Small intestine (tissue), 7 donors: Measurements from ENCODE around the gene PRSS48. TPM values are rescaled to one million over a fixed set of nuclear protein-coding genes. Genes with fewer than 3 reads are reported as not detected.

Source experiments
- DNase-seq, 2 donors: peaks; one replicate each; pipeline versions ENCODE4 v3.0.0 to v3.0.0-alpha.2; 2013
- FAIRE-seq: peaks from 2 replicates; lab custom pipeline; 2012; peaks lifted over from hg19 to GRCh38; lab: Jason Lieb, UNC
- H3K27ac ChIP-seq, 3 donors: one replicate each; pipeline ENCODE4 v1.5.1; 2013; ENCODE audit warnings: low read length in 2 of 3, mild to moderate bottlenecking in 2 of 3, control low read depth in 1 of 3, inconsistent platforms in 1 of 3, low read depth in 1 of 3, moderate library complexity in 1 of 3
- H3K27me3 ChIP-seq, 3 donors: one replicate each; pipeline ENCODE4 v1.6.1; 2013; ENCODE audit warnings: low read length in 3 of 3, inconsistent platforms in 1 of 3; ENCODE audit not compliant: control insufficient read depth in 3 of 3, insufficient read depth in 3 of 3
- H3K36me3 ChIP-seq, 3 donors: one replicate each; pipeline ENCODE4 v1.6.1; 2013; ENCODE audit warnings: low read length in 3 of 3, inconsistent platforms in 1 of 3, low read depth in 1 of 3, mild to moderate bottlenecking in 1 of 3, moderate library complexity in 1 of 3; ENCODE audit not compliant: control insufficient read depth in 3 of 3, insufficient read depth in 2 of 3
- H3K4me1 ChIP-seq, 3 donors: one replicate each; pipeline ENCODE4 v1.6.1; 2013; ENCODE audit warnings: low read length in 2 of 3, inconsistent platforms in 1 of 3, low read depth in 1 of 3, mild to moderate bottlenecking in 1 of 3, moderate library complexity in 1 of 3; ENCODE audit not compliant: control insufficient read depth in 3 of 3, insufficient read depth in 2 of 3
- H3K4me3 ChIP-seq, 3 donors: one replicate each; pipeline ENCODE4 v1.5.1; 2013; ENCODE audit warnings: low read length in 3 of 3, control low read depth in 1 of 3, inconsistent platforms in 1 of 3, low read depth in 1 of 3, mild to moderate bottlenecking in 1 of 3, moderate library complexity in 1 of 3
- H3K9me3 ChIP-seq, 2 donors: one replicate each; pipeline ENCODE4 v1.6.1; 2013; ENCODE audit warnings: low read depth in 1 of 2, low read length in 1 of 2; ENCODE audit not compliant: control insufficient read depth in 2 of 2, insufficient read depth in 1 of 2
- WGBS, 3 donors: extraction: QIAGEN DNeasy Blood & Tissue Kit; methylation state at CpG; one replicate each; pipeline ENCODE4 v1.1.7; 2013; 5-methylcytosine and 5-hydroxymethylcytosine counted together
- polyA plus RNA-seq, 4 donors: library from polyadenylated mRNA; stranded (reverse) in 3 of 4; unstranded in 1 of 4; fragments of 200-250 nt in 3 of 4; fragments of 120-200 nt in 1 of 4; gene quantifications; one replicate each; pipeline versions ENCODE4 v1.2.1 to v1.2.3, GENCODE V29; 2013
- donor health status: healthy with polysubstance abuse.
- donor health status: control.
- donor health status: control.
- donor health status: Bipolar disorder and iron deficiency.
- donor health status: healthy.

The PRSS48 gene
- polyA plus RNA-seq, 4 donors = not detected

DNA sequence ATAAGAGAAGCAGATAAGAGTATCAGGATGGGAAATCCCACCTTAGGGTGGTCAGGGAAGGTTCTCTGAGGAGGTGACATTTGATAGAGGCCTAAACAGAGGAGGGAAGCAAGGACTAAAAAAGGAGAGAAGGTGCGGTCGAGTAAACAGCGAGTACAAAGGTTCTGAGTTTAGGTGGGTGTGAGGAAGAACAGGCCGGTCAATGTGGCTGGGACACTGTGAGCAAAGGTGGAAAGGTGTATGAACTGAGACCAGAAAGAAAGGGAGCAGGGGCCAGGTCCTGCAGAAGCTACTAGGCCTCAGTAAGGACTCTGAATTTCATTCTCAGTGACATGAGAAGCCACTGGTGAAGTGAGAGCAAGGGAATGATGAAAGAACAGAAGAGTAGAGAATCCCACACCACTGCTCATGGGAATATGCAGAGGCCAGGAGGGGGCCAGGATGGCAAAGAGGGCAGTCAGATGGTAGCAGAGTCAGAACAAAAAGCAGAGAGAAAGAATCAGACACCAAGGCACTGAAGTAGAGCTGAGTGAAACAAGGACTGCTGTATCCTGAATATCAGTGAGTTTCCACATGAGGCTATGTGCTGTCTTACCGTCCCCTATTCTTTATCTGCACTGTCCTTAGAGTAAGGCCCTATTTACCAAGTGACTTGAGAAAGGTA is 18.0 kb downstream of the PRSS48 start:
- Histone ChIP-seq H3K27ac (peak overlapping the region; percentile 17 to 43 (median 30)), H3K36me3 (peaks cover 0 to 5% (median 0%) of the 10 kb centered on the region in 3 donors), H3K27me3 (no peaks in the 10 kb centered on the region), H3K4me1 (peaks cover 6 to 14% (median 10%) of the 10 kb centered on the region in 3 donors), H3K4me3 (no peak overlapping the region), H3K9me3 (peaks cover 0 to 2% of the 10 kb centered on the region in 2 donors)
- DNase-seq = peak; percentile 21 to 79
- WGBS, 3 donors = 25 to 65% (median 54%) methylated on average over 5 of the region's 5 CpGs
- no peak for FAIRE-seq

DNA sequence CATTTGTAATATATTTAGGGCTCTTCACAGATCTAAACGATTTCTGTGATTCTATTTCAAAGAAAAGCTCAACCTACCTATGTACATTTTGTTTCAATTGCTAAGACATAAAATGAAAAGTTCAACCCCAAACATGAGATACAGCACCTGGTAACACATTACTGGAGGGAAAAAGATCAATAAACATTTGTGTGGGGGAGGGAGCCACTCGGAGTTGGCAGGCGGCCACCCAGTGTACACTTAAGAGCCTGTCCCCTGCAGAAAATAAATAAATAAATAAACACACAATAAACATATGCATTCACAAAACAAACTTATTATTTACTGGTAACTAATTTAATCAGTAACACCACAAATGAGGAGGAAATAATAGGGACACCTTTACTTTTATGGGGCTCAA is 19.3 kb downstream of the PRSS48 start:
- FAIRE-seq (no peak), DNase-seq (no peak)
- H3K36me3 ChIP-seq = peaks cover 0 to 4% (median 0%) of the 10 kb centered on the region in 3 donors
- WGBS, 3 donors = 12 to 48% (median 15%) methylated on average over 3 of the region's 3 CpGs
- H3K4me1 ChIP-seq = peaks cover 6 to 14% (median 10%) of the 10 kb centered on the region in 3 donors
- H3K4me3 ChIP-seq = no peak overlapping the region
- no peak overlapping the region for H3K27ac ChIP-seq
- H3K27me3 ChIP-seq = no peaks in the 10 kb centered on the region
- H3K9me3 ChIP-seq = no peaks in the 10 kb centered on the region

DNA sequence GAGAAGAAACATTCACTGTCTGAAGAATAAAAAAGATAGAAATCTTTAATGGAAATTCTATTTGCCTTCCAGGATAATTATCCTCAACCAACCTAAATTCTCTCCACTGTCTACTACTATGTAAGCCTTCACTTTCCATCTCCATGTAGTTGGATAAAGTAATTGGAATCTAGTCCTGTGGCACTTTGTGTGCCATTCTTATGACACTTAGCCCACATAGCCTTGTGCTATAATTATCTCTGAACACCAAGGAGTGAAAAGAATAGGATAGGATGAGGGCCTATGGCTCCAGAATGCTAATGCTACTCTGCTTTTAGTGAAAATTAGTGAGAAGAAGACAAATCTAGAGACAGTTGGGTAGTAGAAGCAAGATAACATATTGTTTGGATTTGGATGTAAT is 20.2 kb downstream of the PRSS48 start:
- peaks cover 6 to 14% (median 10%) of the 10 kb centered on the region in 3 donors for H3K4me1 ChIP-seq
- H3K27ac ChIP-seq = no peak overlapping the region
- DNase-seq (no peak), FAIRE-seq (no peak)
- no peaks in the 10 kb centered on the region for H3K27me3 ChIP-seq
- H3K4me3 ChIP-seq = no peak overlapping the region
- peaks cover 0 to 4% (median 0%) of the 10 kb centered on the region in 3 donors for H3K36me3 ChIP-seq
- H3K9me3 ChIP-seq = no peaks in the 10 kb centered on the region

GRCh38 chr4:151302432-151302831 is 25.5 kb downstream of the PRSS48 start:
- Histone ChIP-seq H3K4me1 (peaks cover 0 to 4% (median 2%) of the 10 kb centered on the region in 3 donors), H3K36me3 (peaks cover 0 to 3% (median 1%) of the 10 kb centered on the region in 3 donors), H3K27ac (no peak overlapping the region), H3K27me3 (no peaks in the 10 kb centered on the region), H3K9me3 (no peaks in the 10 kb centered on the region), H3K4me3 (no peak overlapping the region)
- WGBS, 3 donors = 54 to 71% (median 56%) methylated on average over 4 of the region's 4 CpGs
- FAIRE-seq = no peak
- DNase-seq = no peak

DNA sequence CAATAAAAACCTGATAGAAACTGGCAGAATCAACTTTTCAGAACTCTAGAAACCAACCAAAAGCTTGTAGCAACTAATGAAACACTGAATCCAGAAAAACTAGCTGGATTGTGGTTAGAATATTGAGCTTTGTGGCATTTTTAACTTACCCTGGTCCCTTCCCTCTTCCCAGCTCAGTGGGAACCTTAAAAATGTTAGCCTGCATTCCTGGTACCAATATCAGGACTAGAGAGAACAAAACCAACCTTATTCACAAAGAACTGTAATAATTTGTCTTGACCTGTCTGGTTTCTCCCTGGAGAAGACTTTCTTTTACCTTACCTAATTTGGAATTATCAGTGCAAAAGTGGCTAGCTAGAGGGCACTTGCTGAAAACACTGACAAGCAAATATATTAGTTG is 27.3 kb downstream of the PRSS48 start:
- no peaks in the 10 kb centered on the region for H3K27me3 ChIP-seq
- no peak overlapping the region for H3K4me3 ChIP-seq
- peaks cover 0 to 4% (median 2%) of the 10 kb centered on the region in 3 donors for H3K4me1 ChIP-seq
- no peak overlapping the region for H3K27ac ChIP-seq
- DNase-seq (no peak), FAIRE-seq (no peak)
- no peaks in the 10 kb centered on the region for H3K9me3 ChIP-seq
- H3K36me3 ChIP-seq = peaks cover 0 to 10% (median 1%) of the 10 kb centered on the region in 3 donors

DNA sequence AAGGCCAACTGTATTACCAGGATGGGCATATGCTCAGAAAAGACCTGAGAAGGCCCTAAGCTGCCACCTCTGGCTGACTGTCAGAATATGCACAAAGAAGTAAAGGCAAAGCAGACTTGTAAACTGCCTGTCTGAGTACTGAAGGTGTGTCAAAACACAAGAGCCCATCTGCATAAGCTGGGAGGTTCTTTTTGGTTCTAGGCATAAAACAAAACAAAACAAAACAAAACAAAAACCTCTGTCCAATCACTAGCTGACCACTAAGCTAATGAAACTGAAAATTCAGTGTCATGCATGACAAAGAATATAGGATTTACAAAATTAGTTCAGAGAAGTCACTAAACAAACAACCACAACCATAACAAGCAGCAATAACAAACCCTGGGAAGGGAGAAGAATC is 27.8 kb downstream of the PRSS48 start:
- no peak for FAIRE-seq

DNA sequence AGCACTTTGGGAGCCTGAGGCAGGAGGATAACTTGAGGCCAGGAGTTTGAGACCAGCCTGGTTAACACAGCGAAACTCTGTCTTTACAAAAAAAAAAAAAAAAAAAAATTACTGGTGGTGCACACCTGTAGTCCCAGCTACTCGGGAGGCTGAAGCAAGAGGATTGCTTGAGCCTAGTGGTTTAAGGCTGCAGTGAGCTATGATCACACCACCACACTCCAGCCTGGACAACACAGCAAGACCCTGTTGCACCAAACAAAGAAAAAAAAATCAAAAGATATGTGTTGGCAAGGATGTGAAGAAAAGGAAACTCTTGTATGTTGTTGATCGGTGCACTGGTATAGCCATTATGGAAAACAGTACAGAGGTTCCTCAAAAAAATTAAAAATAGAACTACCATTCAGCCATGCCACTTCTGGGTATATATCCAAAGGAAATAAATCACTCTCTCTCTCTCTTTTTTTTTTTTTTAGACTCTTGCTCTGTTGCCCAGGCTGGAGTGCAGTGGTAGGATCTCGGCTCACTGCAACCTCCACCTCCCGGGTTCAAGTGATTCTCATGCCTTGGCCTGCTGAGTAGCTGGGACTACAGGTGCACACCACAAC is 33.3 kb downstream of the PRSS48 start:
- no peak overlapping the region for H3K27ac ChIP-seq
- DNase-seq (no peak), FAIRE-seq (no peak)
- no peak overlapping the region for H3K4me3 ChIP-seq
- 93 to 97% (median 94%) methylated on average over 5 of the region's 5 CpGs for WGBS, 3 donors
- peaks cover 0 to 19% (median 1%) of the 10 kb centered on the region in 3 donors for H3K36me3 ChIP-seq
- H3K27me3 ChIP-seq = no peaks in the 10 kb centered on the region
- H3K4me1 ChIP-seq = peaks cover 8 to 18% (median 11%) of the 10 kb centered on the region in 3 donors
- no peaks in the 10 kb centered on the region for H3K9me3 ChIP-seq

More for the DNA sequence above, 27.8 kb downstream of the PRSS48 start:
- no peaks in the 10 kb centered on the region for H3K27me3 ChIP-seq
- H3K36me3 ChIP-seq = peaks cover 0 to 13% (median 1%) of the 10 kb centered on the region in 3 donors
- no peaks in the 10 kb centered on the region for H3K9me3 ChIP-seq
- no peak overlapping the region for H3K4me3 ChIP-seq
- H3K4me1 ChIP-seq = peaks cover 0 to 4% (median 2%) of the 10 kb centered on the region in 3 donors
- no peak for DNase-seq
- no peak overlapping the region for H3K27ac ChIP-seq

DNA sequence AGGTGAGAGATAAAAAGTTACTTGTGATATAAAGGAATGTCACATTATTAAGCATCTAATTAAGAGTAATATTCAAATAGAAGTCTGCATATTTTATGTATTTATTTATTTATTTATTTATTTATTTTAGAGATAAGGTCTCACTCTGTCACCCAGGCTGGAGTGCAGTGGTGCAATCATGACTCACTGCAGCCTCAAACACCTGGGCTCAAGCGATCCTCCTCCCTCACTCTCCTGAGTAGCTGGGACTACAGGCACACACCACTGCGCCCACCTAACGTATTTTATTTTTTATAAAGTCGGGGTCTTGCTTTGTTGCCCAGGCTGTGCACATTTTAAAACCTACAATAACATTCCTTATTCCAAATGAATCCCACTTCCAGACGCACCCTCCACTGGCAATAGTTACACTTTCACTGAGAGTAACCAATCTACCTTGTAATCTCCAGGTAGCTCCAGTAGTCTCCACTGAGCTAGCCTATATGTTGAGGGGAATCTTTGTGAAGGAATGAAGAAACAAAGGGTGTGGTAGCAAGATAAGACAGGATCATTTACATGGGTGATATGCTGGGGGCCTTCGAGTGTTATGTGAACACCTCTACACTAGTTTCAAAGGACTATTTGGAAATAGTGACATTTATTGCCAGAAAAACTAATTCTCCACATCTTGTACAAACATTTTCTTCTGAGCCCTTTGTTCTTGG is 36.5 kb downstream of the PRSS48 start:
- 24 to 69% (median 44%) methylated on average over 6 of the region's 6 CpGs for whole genome bisulfite sequencing, 3 donors
- FAIRE-seq = no peak
- H3K4me3 ChIP-seq = no peak overlapping the region
- H3K9me3 ChIP-seq = no peaks in the 10 kb centered on the region
- peaks cover 8 to 39% (median 17%) of the 10 kb centered on the region in 3 donors for H3K4me1 ChIP-seq
- H3K27me3 ChIP-seq = no peaks in the 10 kb centered on the region
- DNase-seq = peak; percentile 54 to 73
- peak overlapping the region; percentile 39 to 73 (median 47) for H3K27ac ChIP-seq
- peaks cover 0 to 16% (median 0%) of the 10 kb centered on the region in 3 donors for H3K36me3 ChIP-seq
